Esophagus squamous epithelium (tissue), 4 donors: ENCODE measurements around the gene PCDHB11.
"Not testable (repeated sequence)": the region's sequence is repeated elsewhere in the genome, so short reads cannot be mapped to it uniquely, and the experiment has no call there.

Experiments used
- CTCF ChIP-seq, 6 experiments: fragments of 450-650 bp in 4 of 6; fragments of 200-600 bp in 2 of 6; sonication (generic) in 2 of 6; IDR thresholded peaks; one replicate each; pipeline ENCODE4 v1.5.1; 2016 to 2019; ENCODE audit warnings: antibody characterized with exemption in 6 of 6, mild to moderate bottlenecking in 4 of 6, moderate library complexity in 4 of 6
- POLR2A ChIP-seq, 4 donors: fragments of 450-650 bp; IDR thresholded peaks; one replicate each; pipeline ENCODE4 v1.6.1; 2017; ENCODE audit warnings: antibody characterized with exemption in 4 of 4, mild to moderate bottlenecking in 4 of 4, moderate library complexity in 3 of 4

GRCh38 chr5:141210849-141211248 is 11.4 kb downstream of the PCDHB11 start:
- not testable (repeated sequence) for TF ChIP-seq CTCF, POLR2A (IDR thresholded peaks at IDR 0.05)
